GM18526 (cell line): Measurements from ENCODE around the gene SNW1.
A peak's percentile ranks its signal among the peaks of the same experiment; 100 is the strongest.

ENCODE experiments used
- POLR2A ChIP-seq: IDR thresholded peaks from 3 replicates; pipeline ENCODE4 v1.6.1; 2011; ENCODE audit not compliant: insufficient read length; ENCODE audit errors: extremely low read depth

SNW1 gene

DNA sequence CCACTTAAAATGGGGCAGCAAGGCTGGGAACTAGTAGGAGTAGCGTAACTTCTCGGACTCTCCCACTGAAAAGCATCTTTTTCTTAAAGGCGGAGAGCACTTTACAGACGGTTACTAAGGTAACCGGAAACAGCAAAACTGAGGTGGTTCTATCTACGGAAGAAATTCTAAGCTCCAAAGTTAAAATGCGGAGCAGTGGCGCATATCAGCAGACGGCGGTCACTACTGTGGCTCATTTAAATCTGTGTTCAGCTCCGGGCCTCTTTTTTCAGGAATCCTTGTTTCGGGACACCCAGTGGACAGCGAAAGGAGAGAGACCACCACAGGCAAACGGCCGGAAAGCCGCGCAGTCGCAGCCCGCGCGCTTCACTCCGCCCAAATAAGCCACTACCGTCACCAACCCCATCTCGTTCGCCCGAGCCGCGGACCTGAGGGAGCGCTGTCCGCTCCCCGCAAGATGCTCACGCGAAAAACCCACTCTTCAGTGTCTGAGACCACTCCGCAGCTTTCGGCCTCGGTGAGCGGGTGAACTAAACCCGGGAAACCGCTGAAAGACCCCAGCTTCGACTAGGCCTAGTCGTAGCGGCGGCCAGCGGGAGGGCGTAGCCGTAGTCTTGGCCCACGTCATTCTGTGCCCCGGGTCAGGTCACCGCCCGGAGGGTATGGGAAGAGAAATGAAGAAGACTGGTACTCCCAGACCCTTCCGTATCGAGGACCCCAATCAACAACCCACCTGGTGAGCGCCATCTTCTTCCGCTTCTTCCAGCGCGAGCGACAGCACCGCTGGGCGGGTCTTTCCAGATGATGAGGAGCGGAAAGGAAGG lies at the start of gene SNW1:
TSS of gene SNW1 (minus strand) at position 776 of the 824 bp plus-strand sequence. CDS start at position 747, 29 bp downstream.
- peak; percentile 71 for TF ChIP-seq POLR2A

DNA sequence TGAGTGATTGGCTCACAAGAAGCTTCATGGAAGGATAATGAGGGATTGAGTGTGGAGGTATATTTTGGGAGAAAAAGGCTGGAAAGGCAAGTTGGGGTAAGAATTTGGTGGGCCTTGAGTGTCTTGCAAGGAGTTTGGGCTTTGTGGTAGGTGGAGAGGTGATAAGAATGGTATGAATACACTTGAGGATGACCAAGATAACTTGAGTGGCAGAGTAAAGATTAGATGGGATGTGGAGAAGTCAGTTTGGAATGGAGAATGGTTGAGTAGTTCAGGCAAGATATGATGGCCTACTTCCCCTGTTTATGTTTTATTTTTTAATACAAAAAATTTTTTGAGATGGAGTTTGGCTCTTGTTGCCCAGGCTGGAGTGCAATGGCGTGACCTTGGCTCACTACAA lies 48.1 kb upstream of the SNW1 start:
- no peak for TF ChIP-seq POLR2A

DNA sequence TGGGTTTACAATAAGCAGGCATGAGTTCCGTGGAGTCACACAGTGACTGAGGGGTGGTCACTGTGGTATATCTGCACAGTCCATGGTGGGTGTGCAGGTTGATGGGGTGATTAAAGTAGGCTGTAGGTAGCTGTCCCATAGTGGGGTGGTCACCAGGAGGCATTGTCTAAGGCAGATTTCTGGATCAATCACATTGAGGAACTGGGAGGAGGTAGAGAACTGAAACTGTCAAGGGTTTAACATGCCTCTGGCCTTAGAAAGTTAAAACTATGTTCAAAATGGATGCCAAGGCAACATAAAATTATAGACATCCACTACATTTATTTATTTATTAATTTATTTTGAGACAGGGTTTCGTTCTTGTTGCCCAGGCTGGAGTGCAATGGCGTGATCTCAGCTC lies 47.3 kb upstream of the SNW1 start:
- TF ChIP-seq POLR2A: no peak

DNA sequence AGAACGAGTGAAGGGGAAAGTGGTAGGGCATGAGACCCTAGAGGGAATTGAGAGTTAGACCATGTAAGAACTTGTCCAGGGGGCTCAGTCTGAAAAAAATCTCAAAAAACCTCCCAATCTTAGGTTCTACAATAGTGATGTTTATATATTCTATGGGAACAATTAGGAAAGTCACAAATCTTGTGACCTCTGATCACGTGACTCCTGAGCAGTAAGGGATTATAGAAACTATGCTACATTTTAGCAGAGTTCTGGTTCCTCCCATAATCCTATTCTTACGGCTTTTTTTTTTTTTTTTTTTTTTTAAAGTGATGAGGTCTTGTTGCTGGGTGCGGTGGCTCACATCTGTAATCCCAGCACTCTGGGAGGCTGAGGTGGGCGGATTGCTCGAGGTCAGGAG lies 44.8 kb upstream of the SNW1 start:
- no peak for TF ChIP-seq POLR2A

DNA sequence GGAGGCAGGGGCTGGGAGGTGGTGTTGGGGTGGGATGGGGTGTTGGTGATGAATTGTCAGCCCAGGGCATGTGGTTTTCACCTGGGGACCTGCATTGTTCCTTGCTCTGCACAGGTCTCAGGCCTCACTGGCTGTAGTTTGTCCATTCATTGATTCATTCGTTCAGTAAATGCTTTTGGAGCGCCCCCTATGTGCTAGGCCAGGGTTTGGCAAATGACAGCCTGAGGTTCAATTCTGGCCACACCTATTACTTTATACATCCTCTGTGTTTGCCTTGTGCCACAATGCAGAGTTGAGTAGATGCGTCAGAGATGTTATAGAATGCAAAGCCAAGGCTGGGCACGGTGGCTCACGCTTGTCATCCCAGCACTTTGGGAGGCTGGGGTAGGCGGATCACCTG lies 43.6 kb upstream of the SNW1 start:
- no peak for TF ChIP-seq POLR2A

DNA sequence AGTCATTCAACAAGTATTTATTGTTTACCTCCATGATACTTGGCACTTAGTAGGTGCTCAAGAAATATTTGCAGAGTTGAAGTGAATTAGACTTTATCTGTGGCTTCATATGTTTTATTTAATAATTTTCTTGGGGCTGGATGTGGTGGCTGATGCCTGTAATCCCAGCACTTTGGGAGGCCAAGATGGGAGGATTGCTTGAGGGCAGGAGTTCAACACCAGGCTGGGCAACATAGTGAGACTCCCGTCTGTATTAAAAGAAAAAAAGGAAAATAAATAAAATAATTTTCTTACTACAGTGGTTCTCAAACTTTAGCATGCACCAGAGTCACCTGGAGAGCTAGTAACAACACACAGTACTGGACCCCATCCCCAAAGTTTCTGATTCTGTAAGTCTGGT lies 39.9 kb upstream of the SNW1 start:
- no peak for TF ChIP-seq POLR2A

DNA sequence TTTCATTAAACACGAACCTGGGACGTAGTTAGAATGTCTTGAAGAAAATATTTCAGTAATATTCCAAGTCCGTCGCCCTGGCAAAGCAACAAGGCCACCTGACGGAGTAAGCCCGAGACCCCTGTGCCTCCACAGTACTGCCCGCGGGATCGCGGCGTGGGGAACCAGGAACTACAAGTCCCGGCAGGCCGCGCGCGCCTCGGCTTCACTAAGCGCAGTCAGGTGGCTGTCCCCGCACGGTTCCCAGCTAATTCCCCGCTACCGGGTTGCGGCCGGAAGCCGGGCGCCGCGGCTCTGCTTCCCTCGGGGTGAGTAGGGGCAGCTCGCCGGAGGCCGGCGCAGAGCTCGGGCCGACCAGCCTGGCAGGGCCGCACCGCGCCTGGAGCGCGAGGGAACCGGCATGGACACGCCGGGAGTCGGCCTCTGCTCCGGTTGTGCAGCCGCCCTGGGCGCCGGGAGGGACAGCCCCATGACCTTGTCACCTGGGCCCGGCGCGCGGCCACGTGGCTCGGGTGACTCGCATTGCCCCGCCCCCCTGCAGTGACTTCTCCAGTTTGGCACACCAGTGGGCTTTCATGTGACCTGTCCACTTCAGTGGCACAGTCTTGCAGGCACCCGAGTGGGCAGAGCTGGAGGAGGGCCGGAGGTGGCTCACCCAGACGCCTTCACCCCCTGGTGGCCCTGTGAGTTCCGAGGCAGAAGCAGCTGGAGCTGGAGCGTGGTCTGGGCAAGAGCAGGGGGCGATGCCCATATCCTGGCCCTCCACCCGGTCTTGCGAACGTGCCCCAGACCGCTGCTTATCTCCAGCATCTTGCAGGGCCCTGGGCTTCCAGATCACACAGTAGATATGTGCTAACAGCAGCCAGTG lies 39.1 kb upstream of the SNW1 start, which contains the start of gene ADCK1:
TSS of gene ADCK1 (plus strand) at position 247 of the 868 bp plus-strand sequence. CDS start 18,870 bp downstream, outside the sequence.
- TF ChIP-seq POLR2A: peak; percentile 63

DNA sequence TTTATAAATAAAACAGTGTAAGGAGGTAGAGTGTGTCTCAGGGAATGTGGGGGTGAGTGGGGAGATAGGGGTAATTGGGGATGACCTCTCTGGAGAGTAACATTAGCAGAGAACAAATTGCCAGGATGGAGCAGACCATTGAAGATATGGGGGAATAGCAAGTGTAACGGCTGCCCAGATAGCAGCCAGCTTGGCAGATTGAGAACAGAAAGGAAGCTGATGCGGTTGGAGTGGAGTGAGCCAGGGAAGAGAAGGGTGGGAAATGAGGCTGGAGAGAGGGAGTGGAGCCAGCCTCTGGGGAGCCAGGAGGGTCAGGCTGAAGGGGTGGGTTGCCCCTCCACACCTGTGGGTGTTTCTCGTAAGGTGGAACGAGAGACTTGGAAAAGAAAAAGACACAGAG lies 33.4 kb upstream of the SNW1 start:
- TF ChIP-seq POLR2A: no peak

DNA sequence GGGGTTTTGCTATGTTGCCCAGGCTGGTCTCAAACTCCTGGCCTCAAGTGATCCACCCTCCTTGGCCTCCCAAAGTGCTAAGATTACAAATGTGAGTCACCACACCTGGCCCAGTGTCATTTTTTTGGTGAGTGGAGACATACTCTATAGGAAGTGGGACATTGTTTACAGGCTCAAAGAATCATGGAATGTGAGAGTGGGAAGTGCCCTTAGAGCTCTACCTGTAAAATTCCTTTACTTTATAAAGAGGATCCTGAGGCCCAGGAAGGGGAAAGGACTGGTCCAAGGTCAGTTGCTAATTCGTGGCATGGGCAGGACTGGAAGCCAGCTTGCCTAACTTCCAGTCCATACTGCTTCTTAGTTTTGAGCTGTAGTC lies 30.3 kb upstream of the SNW1 start:
- no peak for TF ChIP-seq POLR2A

DNA sequence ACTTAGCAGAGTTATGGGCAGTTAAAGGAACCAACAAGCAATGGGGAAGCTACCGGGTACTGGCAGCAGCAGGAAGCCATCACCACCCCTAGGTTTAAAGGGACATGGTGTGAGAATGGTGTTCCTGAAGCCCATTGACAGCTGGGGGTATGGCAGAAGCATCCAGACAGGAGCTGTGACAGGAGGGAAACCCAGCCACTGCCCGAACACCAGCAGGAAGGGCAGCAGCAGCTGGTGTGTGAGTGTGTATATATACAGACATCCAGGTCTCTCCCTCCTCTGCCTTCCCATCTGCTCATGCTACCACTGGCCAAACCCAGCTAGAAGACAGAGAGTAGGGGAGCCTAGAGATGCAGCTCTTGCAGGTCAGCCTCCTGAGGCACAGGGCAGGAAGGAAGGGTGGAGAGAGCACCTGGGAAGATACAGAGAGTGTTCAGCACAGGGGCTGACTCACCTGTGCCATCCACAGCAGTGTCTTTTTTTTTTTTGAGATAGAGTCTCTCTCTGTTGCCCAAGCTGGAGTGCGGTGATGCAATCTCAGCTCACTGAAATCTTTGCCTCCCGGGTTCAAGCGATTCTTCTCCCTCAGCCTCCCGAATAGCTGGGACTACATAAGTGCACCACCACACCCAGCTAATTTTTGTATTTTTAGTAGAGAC lies 29.7 kb upstream of the SNW1 start:
- TF ChIP-seq POLR2A: no peak

DNA sequence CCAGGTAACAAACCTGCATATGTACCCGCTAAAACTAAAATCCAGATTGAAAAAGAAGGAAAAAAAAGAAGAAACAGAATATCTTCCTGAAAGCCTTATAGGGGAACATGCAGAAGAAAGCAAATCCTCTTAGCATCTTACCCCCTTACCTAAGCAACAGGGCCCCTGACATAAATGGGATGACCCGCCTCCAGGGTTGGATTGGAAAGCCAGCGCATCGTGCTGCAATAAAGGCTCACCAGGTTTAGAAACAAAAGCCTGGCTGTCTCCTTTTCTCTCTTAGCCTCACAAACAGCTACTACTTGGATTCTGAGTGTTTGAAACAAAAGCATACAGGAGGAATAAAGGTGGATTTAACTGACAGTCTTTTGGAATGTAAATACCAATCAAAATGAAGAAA lies 25.2 kb upstream of the SNW1 start:
- TF ChIP-seq POLR2A: no peak

DNA sequence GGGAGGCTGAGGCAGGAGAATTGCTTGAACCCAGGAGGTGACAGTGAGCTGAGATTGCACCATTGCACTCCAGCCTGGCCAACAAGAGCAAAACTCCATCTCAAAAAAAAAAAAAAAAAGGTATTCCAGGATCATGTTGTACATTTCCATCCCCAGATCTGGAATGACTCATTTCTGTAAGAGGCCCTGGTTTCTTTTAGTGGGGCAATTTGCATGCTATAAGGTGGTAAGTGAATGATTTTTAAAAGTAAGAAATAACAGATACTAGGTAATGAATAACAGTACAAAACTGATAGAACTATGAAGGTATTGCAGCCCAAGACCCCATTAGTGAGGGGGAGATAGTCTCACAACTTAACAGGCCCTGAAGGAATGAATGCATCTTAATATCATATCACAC lies 21.2 kb upstream of the SNW1 start:
- no peak for TF ChIP-seq POLR2A

DNA sequence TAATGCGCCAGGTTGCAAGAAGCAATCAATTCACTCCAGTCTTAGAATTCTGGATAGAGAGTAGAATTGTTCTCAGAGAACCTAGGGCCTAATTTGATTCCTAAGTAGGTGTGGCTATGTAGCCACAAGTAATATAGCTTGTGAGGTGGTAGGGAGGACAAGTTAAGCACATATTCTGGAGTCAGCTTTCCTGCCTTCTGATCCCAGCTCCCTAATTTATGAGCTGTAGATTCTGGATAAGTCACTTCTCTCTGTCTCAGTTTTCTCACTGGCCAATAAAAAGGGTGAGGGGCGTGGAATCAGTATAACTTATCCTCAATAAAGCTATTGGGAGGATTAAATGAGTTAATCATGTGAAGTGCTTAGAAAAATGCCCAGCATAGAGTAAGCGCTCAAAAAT lies 3.0 kb upstream of the SNW1 start:
- TF ChIP-seq POLR2A: no peak

DNA sequence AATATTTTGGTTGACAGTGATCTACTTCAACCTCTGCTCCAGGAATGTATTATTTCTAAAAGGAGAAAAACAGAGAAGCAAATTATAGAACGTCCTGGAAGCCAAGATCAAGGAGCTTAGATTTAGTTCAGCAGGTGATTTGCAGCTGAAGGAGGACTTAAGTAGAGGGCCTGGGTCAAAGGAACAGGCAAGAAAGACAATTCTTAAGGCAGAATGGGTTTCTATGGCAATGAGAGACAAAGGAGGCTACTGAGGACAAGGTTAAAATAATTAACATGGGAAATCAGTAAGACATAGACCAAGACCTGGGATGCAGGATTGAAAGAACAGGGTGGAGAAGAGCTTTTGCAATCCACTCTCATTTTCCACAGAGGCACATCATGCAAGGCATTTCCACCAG lies 2.4 kb upstream of the SNW1 start:
- TF ChIP-seq POLR2A: no peak

DNA sequence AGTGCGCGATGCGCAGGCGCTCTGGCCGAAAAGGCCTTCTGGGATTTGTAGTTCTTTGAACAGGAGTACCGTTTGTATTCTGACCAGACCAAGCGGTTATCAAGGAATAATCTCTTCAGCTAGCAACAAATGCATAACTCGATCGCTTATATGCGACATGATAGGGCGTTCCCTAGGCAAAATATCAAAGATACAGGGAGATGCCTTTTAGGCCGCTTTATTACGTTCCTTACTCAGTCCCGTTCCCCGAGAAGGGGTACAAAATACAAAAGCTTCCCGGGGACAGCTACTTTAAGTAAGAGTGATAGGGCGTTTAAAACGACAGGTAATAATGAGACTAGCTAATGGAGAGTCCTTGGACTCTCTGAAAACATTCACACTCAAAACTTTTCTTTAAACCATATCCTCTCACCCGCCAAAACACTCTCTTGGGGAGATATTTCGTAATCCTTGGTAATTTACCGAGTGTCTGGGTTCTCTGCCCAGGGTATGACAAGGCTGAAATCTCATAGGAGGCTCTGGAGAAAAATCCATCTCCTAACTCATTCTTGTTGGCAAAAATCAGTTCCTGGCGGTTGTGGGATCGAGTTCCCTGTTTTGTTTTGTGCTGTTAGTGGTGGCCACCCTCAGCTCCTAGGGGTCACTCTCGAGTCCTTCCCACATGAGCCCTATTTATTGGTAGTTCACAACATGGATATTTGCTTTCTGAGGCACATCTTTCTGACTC lies 412 bp upstream of the SNW1 start:
- TF ChIP-seq POLR2A: no peak
